ENCODE results near the gene TRIO.

- no peak for TF ChIP-seq CTCF (IDR thresholded peaks at IDR 0.05; ENCODE audit: low read depth, low read length, poor library complexity, severe bottlenecking)
- TF ChIP-seq EZH2phosphoT487 (IDR thresholded peaks at IDR 0.05; ENCODE audit: borderline replicate concordance, low read length) = no peak
Observed at GRCh38 chr5:14327624-14328023, 184.5 kb downstream of the TRIO start.
